GM19468 (cell line): ENCODE data around the gene CMIP.

Experiments used
- ATAC-seq: cut with Tn5 transposase; IDR thresholded peaks from one replicate; pipeline ENCODE4 v1.9.1; 2021; ENCODE audit warnings: mild to moderate bottlenecking, moderate library complexity, moderate number of reproducible peaks; ENCODE audit not compliant: unreplicated experiment; ENCODE audit errors: extremely low read depth

Gene CMIP

DNA sequence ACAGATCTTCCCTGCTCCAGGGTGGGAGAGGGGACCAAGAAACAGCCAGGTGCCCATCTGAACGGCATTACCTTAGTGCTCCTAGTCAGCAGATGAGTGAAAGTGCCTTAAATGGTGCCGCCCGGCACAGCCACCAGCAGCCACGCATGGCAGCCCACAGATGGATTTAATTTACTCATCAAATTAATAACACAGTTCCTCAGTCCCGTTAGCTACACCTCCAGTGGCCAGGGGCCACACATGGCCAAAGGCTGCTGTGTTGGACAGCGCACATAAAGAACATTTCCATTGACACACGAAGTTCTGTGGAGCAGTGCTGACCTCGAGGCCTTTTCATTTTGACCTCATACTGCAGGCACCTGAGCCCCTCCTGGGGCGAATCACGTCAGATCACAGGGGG lies 166.3 kb downstream of the CMIP start:
- no peak for ATAC-seq

GRCh38 chr16:81611721-81612120 lies 167.1 kb downstream of the CMIP start:
- ATAC-seq: no peak

GRCh38 chr16:81612351-81613163 lies 167.9 kb downstream of the CMIP start:
- ATAC-seq: no peak

- ATAC-seq: no peak
These were observed 169.6 kb downstream of the CMIP start for GRCh38 chr16:81614171-81614570.

DNA sequence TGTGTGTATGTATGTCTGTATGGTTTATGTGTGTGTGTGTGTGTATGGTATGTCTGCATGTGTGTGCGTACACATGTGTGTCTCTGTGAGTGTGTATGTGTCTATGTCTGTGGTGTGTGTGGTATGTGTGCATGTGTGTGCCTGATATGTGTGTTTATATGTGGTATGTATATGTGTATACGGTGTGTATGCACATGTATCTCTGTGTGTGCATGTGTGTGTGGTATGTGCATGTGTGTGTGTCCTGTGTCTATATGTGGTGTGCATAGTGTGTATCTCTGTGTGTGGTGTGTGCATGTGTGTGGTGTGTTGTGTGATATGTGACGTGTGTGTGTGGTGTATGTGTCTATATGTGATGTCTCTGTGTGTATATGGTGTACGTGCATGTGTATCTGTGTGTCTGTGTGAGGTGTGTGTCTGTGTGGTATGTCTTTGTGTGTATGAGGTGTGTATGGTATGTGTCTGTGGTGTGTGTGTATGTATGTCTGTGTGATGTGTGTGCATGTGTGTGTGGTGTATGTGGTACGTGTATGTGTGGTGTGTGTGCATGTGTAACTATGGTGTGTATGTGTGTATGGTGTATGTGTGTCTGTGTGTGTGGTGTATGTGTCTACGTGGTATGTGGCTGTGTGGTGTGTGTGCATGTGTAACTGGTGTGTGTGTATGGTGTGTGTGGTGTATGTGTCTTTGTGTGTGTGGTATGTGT lies 170.2 kb downstream of the CMIP start:
- ATAC-seq: no peak

- ATAC-seq: no peak
These were observed 170.8 kb downstream of the CMIP start for GRCh38 chr16:81615411-81615810.

GRCh38 chr16:81615833-81616232 lies 171.2 kb downstream of the CMIP start:
- no peak for ATAC-seq

DNA sequence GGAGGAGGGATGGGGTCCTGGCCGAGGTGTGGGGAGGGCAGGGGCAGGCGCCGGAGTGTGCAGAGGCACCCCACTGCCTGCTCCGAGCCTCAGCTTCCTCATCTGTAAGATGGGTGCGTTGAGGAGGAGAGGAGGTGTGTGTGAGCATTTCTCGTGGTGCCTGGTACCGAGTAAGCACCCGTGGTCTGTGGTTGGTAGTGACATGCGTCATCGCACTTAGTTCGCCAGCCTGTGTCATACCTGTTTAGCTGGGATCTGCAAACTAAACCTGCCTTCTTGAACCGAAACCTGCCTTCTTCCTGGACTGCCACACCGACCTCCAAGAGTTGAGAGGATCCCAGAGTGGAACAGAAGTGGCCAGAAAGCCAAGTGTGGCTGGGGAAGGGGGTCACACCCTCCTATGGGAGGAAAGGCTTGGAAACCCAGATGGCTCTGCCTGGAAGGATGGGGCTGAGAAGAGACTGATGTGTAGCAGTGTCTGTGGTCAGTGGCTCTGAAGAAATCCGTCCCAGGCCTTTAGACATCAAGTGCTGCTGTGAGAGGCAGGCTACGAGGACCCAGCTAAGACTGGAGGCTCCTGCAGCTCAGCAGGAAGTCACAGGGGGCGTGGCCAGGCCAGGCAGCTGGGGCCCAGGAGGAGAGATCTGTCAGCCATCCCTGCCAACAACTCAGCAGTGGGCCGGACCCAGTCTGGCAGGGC lies 171.9 kb downstream of the CMIP start:
- ATAC-seq: no peak

DNA sequence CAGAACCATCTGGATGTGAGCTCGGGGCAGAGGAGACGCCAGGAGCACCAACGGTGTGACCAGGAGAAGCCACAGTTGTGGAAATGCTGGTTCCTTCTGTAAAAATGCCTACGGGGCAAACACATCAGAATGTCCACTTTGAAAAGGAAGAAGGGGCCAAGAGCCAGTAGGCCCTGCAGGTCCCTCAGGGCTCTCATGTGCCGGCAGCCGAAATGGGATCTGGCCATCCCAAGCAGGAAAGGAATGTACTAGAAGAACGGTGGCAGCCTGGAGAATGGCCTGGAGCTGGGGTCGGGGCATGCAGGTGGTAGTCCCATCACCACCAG lies 172.4 kb downstream of the CMIP start:
- ATAC-seq: no peak

GRCh38 chr16:81618187-81618586 lies 173.6 kb downstream of the CMIP start:
- no peak for ATAC-seq

GRCh38 chr16:81618661-81619060 lies 174.1 kb downstream of the CMIP start:
- ATAC-seq: no peak

DNA sequence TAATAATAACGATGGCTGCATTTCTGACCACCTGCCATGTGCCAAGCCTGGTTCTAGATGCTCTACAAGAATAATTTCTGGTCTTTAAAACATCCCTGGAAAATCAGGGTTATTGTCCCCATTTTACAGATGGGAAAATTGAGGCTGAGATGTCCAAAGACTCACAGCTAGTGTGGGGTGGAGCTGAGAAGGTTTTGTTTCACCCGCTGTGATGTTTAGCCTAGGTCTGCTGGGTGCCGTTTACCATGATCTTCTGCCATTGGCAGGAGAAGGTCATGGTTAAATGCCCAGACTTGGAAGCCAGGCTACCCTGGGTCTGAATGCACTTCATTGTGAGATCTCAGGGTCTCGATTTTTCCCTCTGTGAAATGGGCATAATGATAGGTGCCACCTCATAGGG lies 175.4 kb downstream of the CMIP start:
- ATAC-seq: no peak

- no peak for ATAC-seq
These were observed 176.2 kb downstream of the CMIP start for GRCh38 chr16:81620796-81621195.

DNA sequence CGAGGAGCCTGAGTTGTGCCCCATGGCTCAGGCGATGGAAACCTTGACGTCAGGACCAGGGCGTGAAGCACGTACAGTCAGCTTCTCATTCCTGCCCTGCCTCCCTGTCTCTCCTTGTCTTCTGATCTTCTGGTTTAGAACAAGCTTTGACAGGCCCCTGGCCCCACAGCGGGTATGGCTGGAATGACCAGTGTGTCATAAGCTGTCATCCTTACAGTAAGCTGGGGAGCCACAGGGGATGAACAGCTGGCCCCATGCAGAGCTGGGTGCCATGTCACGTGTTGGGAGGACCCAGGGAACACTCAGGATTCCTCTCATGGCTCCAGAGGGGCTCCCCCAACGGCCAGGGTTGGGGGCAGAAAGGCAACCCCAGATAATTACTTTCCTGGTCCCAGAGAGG lies 176.9 kb downstream of the CMIP start:
- ATAC-seq: no peak

- no peak for ATAC-seq
These were observed 178.9 kb downstream of the CMIP start for GRCh38 chr16:81623365-81624102.

GRCh38 chr16:81624403-81624759 lies 179.8 kb downstream of the CMIP start:
- no peak for ATAC-seq

GRCh38 chr16:81624760-81625543 lies 180.3 kb downstream of the CMIP start:
- no peak for ATAC-seq

DNA sequence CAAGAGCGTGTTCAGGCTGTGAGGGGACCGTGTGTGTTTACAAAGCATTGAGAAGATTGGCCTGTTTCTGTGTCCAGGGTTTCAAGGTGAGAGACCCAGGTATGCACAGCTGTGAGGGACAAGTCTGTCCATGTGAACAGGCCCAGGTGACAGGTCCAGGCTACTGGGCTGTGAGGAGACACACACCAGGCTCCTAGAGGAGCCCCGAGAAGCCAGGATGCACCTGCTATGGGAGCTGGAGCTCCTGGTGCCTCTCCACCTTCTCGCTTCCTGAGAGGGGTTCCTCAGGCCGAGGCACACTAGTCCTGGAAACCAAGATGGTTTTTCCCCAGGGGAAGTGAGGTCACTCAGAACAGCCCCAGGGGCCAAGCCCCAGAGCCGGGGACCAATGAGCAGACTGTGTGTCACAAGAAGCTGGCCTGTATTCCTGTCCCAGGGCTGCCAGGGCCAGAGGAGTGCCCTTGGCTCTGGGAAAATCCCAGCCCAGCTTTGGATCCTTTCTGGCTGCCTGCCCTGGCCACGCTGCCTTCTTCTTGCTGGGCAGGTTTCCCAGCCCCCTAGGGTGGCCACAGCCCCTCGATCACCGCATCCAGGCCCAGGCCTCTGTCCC lies 181.0 kb downstream of the CMIP start:
- ATAC-seq: no peak

- no peak for ATAC-seq
These were observed 181.6 kb downstream of the CMIP start for GRCh38 chr16:81626181-81626674.
